Spleen (tissue), 7 donors: ENCODE results near the gene TMEM35B.
"Not testable (repeated sequence)": the region's sequence is repeated elsewhere in the genome, so short reads cannot be mapped to it uniquely, and the experiment has no call there.

ENCODE experiments used
- POLR2A ChIP-seq, 3 donors: fragments of 450-650 bp; IDR thresholded peaks; one replicate each; pipeline ENCODE4 v1.5.1; 2017; ENCODE audit warnings: antibody characterized with exemption in 3 of 3, mild to moderate bottlenecking in 1 of 3
- POLR2AphosphoS5 ChIP-seq, 3 donors: sonication (generic); formaldehyde crosslinking; IDR thresholded peaks; one replicate each; pipeline ENCODE4 v1.5.1; 2017; ENCODE audit warnings: antibody characterized with exemption in 3 of 3
- TF ChIP-seq, protein P1 (sequence below), 11 experiments: fragments of 200-600 bp in 7 of 11; fragments of 450-650 bp in 4 of 11; sonication (generic) in 4 of 11; IDR thresholded peaks in 8 of 11; conservative IDR thresholded peaks in 3 of 11; 1 replicate in 7 of 11; 2 replicates in 4 of 11; pipeline versions ENCODE4 v1.4.0 to v1.8.0; 2016 to 2021; ENCODE audit warnings: antibody characterized with exemption in 11 of 11, inconsistent platforms in 4 of 11, mild to moderate bottlenecking in 1 of 11
- donor health status: DM: no; HTN: no; CAD: no; lungs with moderate emphysema.
- donor health status: DM: no; HTN: no; CAD: no.
- donor health status: DM: no; HTN: no; CAD: no.

DNA sequence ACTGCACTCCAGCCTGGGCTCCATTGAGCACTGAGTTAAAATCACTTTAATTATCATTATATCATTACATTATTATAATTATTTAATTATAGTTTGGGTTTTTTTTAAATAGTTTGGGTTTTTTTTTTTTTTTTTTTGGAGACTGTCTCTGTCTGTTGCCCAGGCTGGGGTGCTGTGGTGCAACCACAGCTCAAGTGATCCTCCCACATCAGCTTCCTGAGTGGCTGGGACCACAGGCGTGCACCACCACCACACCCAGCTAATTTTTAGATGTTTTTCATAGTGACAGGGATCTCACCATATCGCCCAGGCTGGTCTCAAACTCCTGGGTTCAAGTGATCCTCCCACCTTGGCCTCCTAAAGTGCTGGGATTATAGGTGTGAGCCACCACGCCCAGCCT, 16.9 kb downstream of the TMEM35B start:
- TF ChIP-seq, protein P1, sequence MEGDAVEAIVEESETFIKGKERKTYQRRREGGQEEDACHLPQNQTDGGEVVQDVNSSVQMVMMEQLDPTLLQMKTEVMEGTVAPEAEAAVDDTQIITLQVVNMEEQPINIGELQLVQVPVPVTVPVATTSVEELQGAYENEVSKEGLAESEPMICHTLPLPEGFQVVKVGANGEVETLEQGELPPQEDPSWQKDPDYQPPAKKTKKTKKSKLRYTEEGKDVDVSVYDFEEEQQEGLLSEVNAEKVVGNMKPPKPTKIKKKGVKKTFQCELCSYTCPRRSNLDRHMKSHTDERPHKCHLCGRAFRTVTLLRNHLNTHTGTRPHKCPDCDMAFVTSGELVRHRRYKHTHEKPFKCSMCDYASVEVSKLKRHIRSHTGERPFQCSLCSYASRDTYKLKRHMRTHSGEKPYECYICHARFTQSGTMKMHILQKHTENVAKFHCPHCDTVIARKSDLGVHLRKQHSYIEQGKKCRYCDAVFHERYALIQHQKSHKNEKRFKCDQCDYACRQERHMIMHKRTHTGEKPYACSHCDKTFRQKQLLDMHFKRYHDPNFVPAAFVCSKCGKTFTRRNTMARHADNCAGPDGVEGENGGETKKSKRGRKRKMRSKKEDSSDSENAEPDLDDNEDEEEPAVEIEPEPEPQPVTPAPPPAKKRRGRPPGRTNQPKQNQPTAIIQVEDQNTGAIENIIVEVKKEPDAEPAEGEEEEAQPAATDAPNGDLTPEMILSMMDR (IDR thresholded peaks at IDR 0.05 in 8 of 11, conservative IDR thresholded peaks at IDR 0.05 in 3 of 11) = not testable (repeated sequence)
- not testable (repeated sequence) for TF ChIP-seq POLR2AphosphoS5, POLR2A (IDR thresholded peaks at IDR 0.05)
